Measurements from ENCODE around the gene WWOX. TPM values are rescaled to one million over a fixed set of nuclear protein-coding genes. Genes with fewer than 3 reads are reported as not detected.

Gene WWOX
- total and polyA plus RNA-seq, 2 experiments from 2014 or later, result 22.1 to 123 TPM

GRCh38 chr16:78738557-78738956 lies 639.1 kb downstream of the WWOX start:
- Histone ChIP-seq H3K27me3 (no peaks in the 10 kb centered on the region), H3K4me1 (ENCODE audit: low read depth) (no peaks in the 10 kb centered on the region), H3K4me3 (no peak overlapping the region), H3K9me3 (ENCODE audit: low read depth) (no peaks in the 10 kb centered on the region), H3K27ac (no peak overlapping the region), H3K36me3 (no peaks in the 10 kb centered on the region)
- no peak for TF ChIP-seq CTCF (IDR thresholded peaks at IDR 0.05; ENCODE audit: low read depth, low read length)
- DNase-seq (ENCODE audit: low read depth in 1 of 2, low spot score in 1 of 2), result no peak

GRCh38 chr16:78740269-78740668 lies 640.8 kb downstream of the WWOX start:
- Histone ChIP-seq H3K4me3 (no peak overlapping the region), H3K27ac (no peak overlapping the region), H3K27me3 (no peaks in the 10 kb centered on the region), H3K9me3 (ENCODE audit: low read depth) (no peaks in the 10 kb centered on the region), H3K36me3 (no peaks in the 10 kb centered on the region), H3K4me1 (ENCODE audit: low read depth) (no peaks in the 10 kb centered on the region)
- TF ChIP-seq CTCF (IDR thresholded peaks at IDR 0.05; ENCODE audit: low read depth, low read length), result no peak
- no peak for DNase-seq (ENCODE audit: low read depth in 1 of 2, low spot score in 1 of 2)

- Histone ChIP-seq H3K9me3 (ENCODE audit: low read depth) (no peaks in the 10 kb centered on the region), H3K36me3 (no peaks in the 10 kb centered on the region), H3K27ac (peak overlapping the region; percentile 4), H3K27me3 (no peaks in the 10 kb centered on the region), H3K4me3 (no peak overlapping the region), H3K4me1 (ENCODE audit: low read depth) (no peaks in the 10 kb centered on the region)
- no peak for DNase-seq (ENCODE audit: low read depth in 1 of 2, low spot score in 1 of 2)
- TF ChIP-seq CTCF (IDR thresholded peaks at IDR 0.05; ENCODE audit: low read depth, low read length), result no peak
These were observed 643.2 kb downstream of the WWOX start for GRCh38 chr16:78742501-78743283.

- peaks cover 3% of the 10 kb centered on the region for H3K4me1 ChIP-seq (ENCODE audit: low read depth)
- H3K27me3 ChIP-seq, result no peaks in the 10 kb centered on the region
- no peak for TF ChIP-seq CTCF (IDR thresholded peaks at IDR 0.05; ENCODE audit: low read depth, low read length)
- no peaks in the 10 kb centered on the region for H3K9me3 ChIP-seq (ENCODE audit: low read depth)
- no peak for DNase-seq (ENCODE audit: low read depth in 1 of 2, low spot score in 1 of 2)
- no peaks in the 10 kb centered on the region for H3K36me3 ChIP-seq
- H3K27ac ChIP-seq, result no peak overlapping the region
- H3K4me3 ChIP-seq, result no peak overlapping the region
These were observed 644.1 kb downstream of the WWOX start for GRCh38 chr16:78743556-78743955.

- Histone ChIP-seq H3K9me3 (ENCODE audit: low read depth) (no peaks in the 10 kb centered on the region), H3K4me3 (no peak overlapping the region), H3K27ac (no peak overlapping the region), H3K4me1 (ENCODE audit: low read depth) (peaks cover 8% of the 10 kb centered on the region), H3K27me3 (no peaks in the 10 kb centered on the region), H3K36me3 (no peaks in the 10 kb centered on the region)
- no peak for DNase-seq (ENCODE audit: low read depth in 1 of 2, low spot score in 1 of 2)
- TF ChIP-seq CTCF (IDR thresholded peaks at IDR 0.05; ENCODE audit: low read depth, low read length), result no peak
These were observed 644.6 kb downstream of the WWOX start for GRCh38 chr16:78744099-78744498.
